ENCODE results near the gene MRPL49.

The MRPL49 gene

DNA sequence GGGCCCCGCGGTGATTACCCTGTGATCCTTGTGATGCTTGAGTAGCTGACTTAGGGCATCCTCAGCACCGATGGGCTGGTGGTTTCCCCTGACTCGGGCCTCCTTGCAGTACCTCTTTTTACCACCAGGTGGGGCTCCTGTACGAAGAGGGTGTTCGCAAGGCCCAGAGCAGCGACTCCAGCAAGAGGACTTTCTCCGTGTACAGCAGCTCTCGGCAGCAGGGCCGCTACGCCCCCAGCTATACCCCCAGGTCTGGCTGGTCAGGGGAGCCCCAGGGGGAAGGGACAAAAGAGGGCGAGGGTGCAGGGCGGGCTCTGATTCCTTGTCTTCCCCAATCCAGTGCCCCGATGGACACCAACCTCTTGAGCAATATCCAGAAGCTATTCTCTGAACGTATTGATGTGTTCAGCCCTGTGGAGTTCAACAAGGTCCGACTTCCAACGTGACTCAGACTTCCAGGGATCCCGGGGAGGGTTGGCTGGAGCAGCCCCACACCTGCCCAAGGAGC is 11.7 kb upstream of the MRPL49 start:
- no CpG with 5 or more reads among the region's 18 CpGs for WGBS, 2 donors (ENCODE audit: extremely low coverage in 2 of 2, insufficient read length in 2 of 2, insufficient replicate concordance in 1 of 2)
- H3K27me3 ChIP-seq (ENCODE audit: control insufficient read depth in 3 of 3, insufficient read depth in 3 of 3, low read depth in 1 of 3, low read length in 3 of 3), result no peaks in the 10 kb centered on the region
- no peak overlapping the region for H3K23ac ChIP-seq (ENCODE audit: low read depth, low read length, poor library complexity)
- H2BK15ac ChIP-seq (ENCODE audit: low read length), result no peak overlapping the region
- H2AK5ac ChIP-seq (ENCODE audit: low read depth, low read length), result no peak overlapping the region
- H3K4ac ChIP-seq (ENCODE audit: low read length), result no peak overlapping the region
- H3K4me3 ChIP-seq (ENCODE audit: low read length in 2 of 2), result no peak overlapping the region
- no peak overlapping the region for H4K8ac ChIP-seq (ENCODE audit: low read depth, low read length)
- peak; percentile 85 for DNase-seq (ENCODE audit: low spot score)
- H3K79me1 ChIP-seq (ENCODE audit: low read depth, low read length), result peaks cover 9% of the 10 kb centered on the region
- H3K36me3 ChIP-seq (replicated peaks in 1 of 2; ENCODE audit: control insufficient read depth in 2 of 2, insufficient read depth in 2 of 2, low read length in 2 of 2), result peaks cover 12 to 45% of the 10 kb centered on the region in 2 donors
- peaks cover 7 to 18% of the 10 kb centered on the region in 2 donors for H3K4me1 ChIP-seq (ENCODE audit: control insufficient read depth in 2 of 2, insufficient read depth in 1 of 2, low read depth in 1 of 2, low read length in 2 of 2)
- H2BK120ac ChIP-seq (ENCODE audit: low read depth, low read length), result no peak overlapping the region
- no peak overlapping the region for H3K9ac ChIP-seq (ENCODE audit: low read depth, low read length, poor library complexity)
- H2BK12ac ChIP-seq (ENCODE audit: low read length), result no peak overlapping the region
- no peak overlapping the region for H3K4me2 ChIP-seq (ENCODE audit: insufficient read depth, low read length, poor library complexity, severe bottlenecking)
- H3K27ac ChIP-seq (replicated peaks; ENCODE audit: low read length), result no peak overlapping the region
- no peak overlapping the region for H3K14ac ChIP-seq (ENCODE audit: low read length)
- no peak overlapping the region for H2BK5ac ChIP-seq (ENCODE audit: low read length)
- peak overlapping the region; percentile 68 for H2AFZ ChIP-seq (ENCODE audit: low read length)
- H4K91ac ChIP-seq (ENCODE audit: low read depth, low read length, poor library complexity), result no peak overlapping the region
- H3K9me3 ChIP-seq (replicated peaks in 1 of 2; ENCODE audit: control insufficient read depth in 2 of 2, insufficient read depth in 1 of 2, low read depth in 1 of 2, low read length in 2 of 2), result no peaks in the 10 kb centered on the region
- no peak overlapping the region for H3K18ac ChIP-seq (ENCODE audit: low read length)

- Histone ChIP-seq H3K9ac (ENCODE audit: low read depth, low read length, poor library complexity) (peak overlapping the region; percentile 87), H3K23ac (ENCODE audit: low read depth, low read length, poor library complexity) (peak overlapping the region; percentile 98), H2AK5ac (ENCODE audit: low read depth, low read length) (peak overlapping the region; percentile 61), H2BK15ac (ENCODE audit: low read length) (no peak overlapping the region), H3K4me2 (ENCODE audit: insufficient read depth, low read length, poor library complexity, severe bottlenecking) (peak overlapping the region; percentile 37), H3K9me3 (replicated peaks in 1 of 2; ENCODE audit: control insufficient read depth in 2 of 2, insufficient read depth in 1 of 2, low read depth in 1 of 2, low read length in 2 of 2) (no peaks in the 10 kb centered on the region), H3K79me1 (ENCODE audit: low read depth, low read length) (peaks cover 13% of the 10 kb centered on the region), H2BK12ac (ENCODE audit: low read length) (peak overlapping the region; percentile 33), H2BK5ac (ENCODE audit: low read length) (peak overlapping the region; percentile 79), H3K4me1 (ENCODE audit: control insufficient read depth in 2 of 2, insufficient read depth in 1 of 2, low read depth in 1 of 2, low read length in 2 of 2) (peaks cover 7 to 18% of the 10 kb centered on the region in 2 donors), H3K27ac (replicated peaks; ENCODE audit: low read length) (no peak overlapping the region), H3K18ac (ENCODE audit: low read length) (peak overlapping the region; percentile 84), H4K8ac (ENCODE audit: low read depth, low read length) (no peak overlapping the region), H3K4me3 (ENCODE audit: low read length in 2 of 2) (peak overlapping the region in 1 of 2 donors; percentile 3), H3K14ac (ENCODE audit: low read length) (peak overlapping the region; percentile 59), H2BK120ac (ENCODE audit: low read depth, low read length) (no peak overlapping the region), H4K91ac (ENCODE audit: low read depth, low read length, poor library complexity) (no peak overlapping the region), H3K36me3 (replicated peaks in 1 of 2; ENCODE audit: control insufficient read depth in 2 of 2, insufficient read depth in 2 of 2, low read length in 2 of 2) (peaks cover 14 to 48% of the 10 kb centered on the region in 2 donors), H2AFZ (ENCODE audit: low read length) (no peak overlapping the region), H3K27me3 (ENCODE audit: control insufficient read depth in 3 of 3, insufficient read depth in 3 of 3, low read depth in 1 of 3, low read length in 3 of 3) (no peaks in the 10 kb centered on the region), H3K4ac (ENCODE audit: low read length) (no peak overlapping the region)
- no CpG with 5 or more reads among the region's 31 CpGs for WGBS, 2 donors (ENCODE audit: extremely low coverage in 2 of 2, insufficient read length in 2 of 2, insufficient replicate concordance in 1 of 2)
- DNase-seq (ENCODE audit: low spot score), result no peak
These were observed 10.9 kb upstream of the MRPL49 start for GRCh38 chr11:65111159-65111743.

- Histone ChIP-seq H3K27me3 (ENCODE audit: control insufficient read depth in 3 of 3, insufficient read depth in 3 of 3, low read depth in 1 of 3, low read length in 3 of 3) (no peaks in the 10 kb centered on the region), H3K9ac (ENCODE audit: low read depth, low read length, poor library complexity) (peak within 1 kb of the TSS; percentile 94), H3K4me1 (ENCODE audit: control insufficient read depth in 2 of 2, insufficient read depth in 1 of 2, low read depth in 1 of 2, low read length in 2 of 2) (peaks cover 10 to 21% of the 10 kb centered on the region in 2 donors), H2BK5ac (ENCODE audit: low read length) (peak within 1 kb of the TSS; percentile 79), H3K4me3 (ENCODE audit: low read length in 2 of 2) (peak within 1 kb of the TSS; percentile 97), H3K4me2 (ENCODE audit: insufficient read depth, low read length, poor library complexity, severe bottlenecking) (peak within 1 kb of the TSS; percentile 94), H3K79me1 (ENCODE audit: low read depth, low read length) (peaks cover 17% of the 10 kb centered on the region), H3K18ac (ENCODE audit: low read length) (peak within 1 kb of the TSS; percentile 96), H2AK5ac (ENCODE audit: low read depth, low read length) (peak within 1 kb of the TSS; percentile 89), H3K23ac (ENCODE audit: low read depth, low read length, poor library complexity) (peak within 1 kb of the TSS; percentile 98), H3K36me3 (replicated peaks in 1 of 2; ENCODE audit: control insufficient read depth in 2 of 2, insufficient read depth in 2 of 2, low read length in 2 of 2) (peaks cover 14 to 51% of the 10 kb centered on the region in 2 donors), H3K9me3 (replicated peaks in 1 of 2; ENCODE audit: control insufficient read depth in 2 of 2, insufficient read depth in 1 of 2, low read depth in 1 of 2, low read length in 2 of 2) (no peaks in the 10 kb centered on the region), H2BK120ac (ENCODE audit: low read depth, low read length) (peak within 1 kb of the TSS; percentile 39), H3K27ac (replicated peaks; ENCODE audit: low read length) (peak within 1 kb of the TSS; percentile 77), H2BK15ac (ENCODE audit: low read length) (peak within 1 kb of the TSS; percentile 86), H4K91ac (ENCODE audit: low read depth, low read length, poor library complexity) (no peak within 1 kb of the TSS), H4K8ac (ENCODE audit: low read depth, low read length) (no peak within 1 kb of the TSS), H3K4ac (ENCODE audit: low read length) (peak within 1 kb of the TSS; percentile 79), H2BK12ac (ENCODE audit: low read length) (peak within 1 kb of the TSS; percentile 33), H2AFZ (ENCODE audit: low read length) (peak within 1 kb of the TSS; percentile 89), H3K14ac (ENCODE audit: low read length) (peak within 1 kb of the TSS; percentile 87)
- WGBS, 2 donors (ENCODE audit: extremely low coverage in 2 of 2, insufficient read length in 2 of 2, insufficient replicate concordance in 1 of 2), result no CpG with 5 or more reads among the region's 64 CpGs
- peak; percentile 93 for DNase-seq (ENCODE audit: low spot score)
These were observed 10.2 kb upstream of the MRPL49 start, which contains the start of gene TM7SF2 for GRCh38 chr11:65111744-65112545. Gene TM7SF2, plus strand, starts transcription at chr11:65111872. Its CDS starts 144 bp downstream, at chr11:65112016.
